Small intestine (tissue), 7 donors: ENCODE data around the gene MLX. TPM values are rescaled to one million over a fixed set of nuclear protein-coding genes. Genes with fewer than 3 reads are reported as not detected.

Source experiments
- DNase-seq, 2 donors: peaks; one replicate each; pipeline versions ENCODE4 v3.0.0 to v3.0.0-alpha.2; 2013
- FAIRE-seq: peaks from 2 replicates; lab custom pipeline; 2012; peaks lifted over from hg19 to GRCh38; lab: Jason Lieb, UNC
- H3K27ac ChIP-seq, 3 donors: one replicate each; pipeline ENCODE4 v1.5.1; 2013; ENCODE audit warnings: low read length in 2 of 3, mild to moderate bottlenecking in 2 of 3, control low read depth in 1 of 3, inconsistent platforms in 1 of 3, low read depth in 1 of 3, moderate library complexity in 1 of 3
- H3K27me3 ChIP-seq, 3 donors: one replicate each; pipeline ENCODE4 v1.6.1; 2013; ENCODE audit warnings: low read length in 3 of 3, inconsistent platforms in 1 of 3; ENCODE audit not compliant: control insufficient read depth in 3 of 3, insufficient read depth in 3 of 3
- H3K36me3 ChIP-seq, 3 donors: one replicate each; pipeline ENCODE4 v1.6.1; 2013; ENCODE audit warnings: low read length in 3 of 3, inconsistent platforms in 1 of 3, low read depth in 1 of 3, mild to moderate bottlenecking in 1 of 3, moderate library complexity in 1 of 3; ENCODE audit not compliant: control insufficient read depth in 3 of 3, insufficient read depth in 2 of 3
- H3K4me1 ChIP-seq, 3 donors: one replicate each; pipeline ENCODE4 v1.6.1; 2013; ENCODE audit warnings: low read length in 2 of 3, inconsistent platforms in 1 of 3, low read depth in 1 of 3, mild to moderate bottlenecking in 1 of 3, moderate library complexity in 1 of 3; ENCODE audit not compliant: control insufficient read depth in 3 of 3, insufficient read depth in 2 of 3
- H3K4me3 ChIP-seq, 3 donors: one replicate each; pipeline ENCODE4 v1.5.1; 2013; ENCODE audit warnings: low read length in 3 of 3, control low read depth in 1 of 3, inconsistent platforms in 1 of 3, low read depth in 1 of 3, mild to moderate bottlenecking in 1 of 3, moderate library complexity in 1 of 3
- H3K9me3 ChIP-seq, 2 donors: one replicate each; pipeline ENCODE4 v1.6.1; 2013; ENCODE audit warnings: low read depth in 1 of 2, low read length in 1 of 2; ENCODE audit not compliant: control insufficient read depth in 2 of 2, insufficient read depth in 1 of 2
- WGBS, 3 donors: extraction: QIAGEN DNeasy Blood & Tissue Kit; methylation state at CpG; one replicate each; pipeline ENCODE4 v1.1.7; 2013; 5-methylcytosine and 5-hydroxymethylcytosine counted together
- polyA plus RNA-seq, 4 donors: library from polyadenylated mRNA; stranded (reverse) in 3 of 4; unstranded in 1 of 4; fragments of 200-250 nt in 3 of 4; fragments of 120-200 nt in 1 of 4; gene quantifications; one replicate each; pipeline versions ENCODE4 v1.2.1 to v1.2.3, GENCODE V29; 2013
- donor health status: healthy with polysubstance abuse.
- donor health status: control.
- donor health status: control.
- donor health status: Bipolar disorder and iron deficiency.
- donor health status: healthy.

MLX gene
- polyA plus RNA-seq, 4 donors = 46.5 to 144 (median 89.4) TPM

DNA sequence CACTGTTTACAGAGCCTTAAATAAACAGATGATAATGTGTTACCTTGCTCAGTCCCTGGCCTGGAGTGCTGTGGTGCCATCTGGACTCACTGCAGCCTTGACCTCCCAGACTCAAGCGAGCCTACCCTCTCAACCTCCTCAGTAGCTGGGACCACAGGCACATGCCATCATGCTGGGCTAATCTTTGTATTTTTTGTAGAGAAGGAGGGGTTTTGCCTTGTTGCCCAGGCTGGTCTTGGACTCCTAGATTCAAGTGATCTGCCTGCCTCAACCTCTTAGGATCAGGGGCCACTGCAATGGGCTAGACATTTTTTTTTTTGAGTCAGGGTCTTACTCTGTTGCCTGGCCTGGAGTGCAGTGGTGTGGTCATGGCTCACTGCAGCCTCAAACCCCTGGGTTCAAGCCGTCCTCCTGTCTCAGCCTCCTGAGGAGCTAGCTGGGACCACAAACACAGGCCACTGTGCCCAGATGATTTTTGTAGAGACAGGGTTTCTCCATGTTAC is 35.9 kb upstream of the MLX start:
- H3K4me3 ChIP-seq = no peak overlapping the region
- FAIRE-seq (no peak), DNase-seq (no peak)
- peaks cover 0 to 3% (median 0%) of the 10 kb centered on the region in 3 donors for H3K36me3 ChIP-seq
- H3K4me1 ChIP-seq = peaks cover 3 to 33% (median 9%) of the 10 kb centered on the region in 3 donors
- peak overlapping the region; percentile 88 to 94 (median 92) for H3K27ac ChIP-seq
- H3K27me3 ChIP-seq = no peaks in the 10 kb centered on the region
- H3K9me3 ChIP-seq = peaks cover 0 to 4% of the 10 kb centered on the region in 2 donors
- 61 to 77% (median 67%) methylated on average over 2 of the region's 2 CpGs for WGBS, 3 donors

DNA sequence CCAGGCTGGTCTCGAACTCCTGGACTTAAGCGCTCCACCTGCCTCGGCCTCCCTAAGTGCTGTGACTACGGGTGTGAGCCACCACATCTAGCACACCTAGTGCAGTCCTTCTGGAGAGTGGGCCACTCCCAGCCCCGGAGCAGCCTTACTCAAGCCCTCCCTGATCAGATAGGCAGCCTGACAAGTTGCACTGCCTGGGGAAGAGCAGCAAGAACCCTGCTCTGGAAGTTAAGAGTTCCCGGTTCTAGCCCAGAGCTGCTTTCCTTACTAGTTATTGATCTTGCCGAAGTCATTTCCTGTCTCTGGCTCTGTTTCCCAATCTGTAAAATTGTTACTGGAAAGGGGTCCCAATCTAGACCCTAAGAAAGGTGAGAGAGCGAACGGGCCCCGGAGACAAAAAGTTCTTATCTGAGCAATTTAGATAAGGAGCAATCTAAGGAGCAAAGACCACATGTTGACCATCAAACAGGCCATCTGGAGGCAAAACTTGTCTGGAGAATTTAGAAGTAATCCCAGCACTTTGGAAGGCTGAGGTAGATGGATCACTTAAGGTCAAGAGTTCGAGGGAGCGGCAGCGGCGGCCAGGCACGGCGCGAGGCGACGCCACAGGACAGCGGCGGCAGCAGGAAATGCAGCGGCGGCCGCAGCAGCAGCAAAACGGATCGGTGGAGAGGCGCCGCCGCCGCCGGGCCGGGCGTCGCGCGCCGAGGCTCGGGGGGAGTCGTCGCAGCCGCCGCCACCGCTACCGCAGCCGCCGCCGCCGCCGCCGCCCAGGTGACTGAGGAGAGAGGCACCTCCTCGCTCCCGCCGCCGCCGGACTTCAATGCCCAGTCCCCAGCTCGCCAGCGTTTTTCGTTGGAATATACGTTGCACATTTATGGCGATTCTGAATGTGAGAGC is 35.2 kb upstream of the MLX start:
- H3K4me1 ChIP-seq = peaks cover 3 to 35% (median 9%) of the 10 kb centered on the region in 3 donors
- peak overlapping the region; percentile 20 to 56 (median 52) for H3K4me3 ChIP-seq
- 6 to 10% (median 10%) methylated on average over 49 to 60 of the region's 60 CpGs for WGBS, 3 donors
- H3K9me3 ChIP-seq = peaks cover 0 to 4% of the 10 kb centered on the region in 2 donors
- no peaks in the 10 kb centered on the region for H3K27me3 ChIP-seq
- DNase-seq = peak; percentile 81 to 89
- no peak for FAIRE-seq
- H3K27ac ChIP-seq = peak overlapping the region; percentile 88 to 94 (median 92)
- H3K36me3 ChIP-seq = peaks cover 0 to 3% (median 0%) of the 10 kb centered on the region in 3 donors

GRCh38 chr17:42535155-42536047 is 31.5 kb upstream of the MLX start:
- DNase-seq (no peak), FAIRE-seq (no peak)
- no peaks in the 10 kb centered on the region for H3K27me3 ChIP-seq
- no peaks in the 10 kb centered on the region for H3K9me3 ChIP-seq
- H3K4me3 ChIP-seq = peak overlapping the region; percentile 69 to 80 (median 79)
- H3K4me1 ChIP-seq = peaks cover 5 to 34% (median 9%) of the 10 kb centered on the region in 3 donors
- H3K27ac ChIP-seq = peak overlapping the region in 2 of 3 donors; percentile 69 to 88
- H3K36me3 ChIP-seq = peaks cover 0 to 30% (median 0%) of the 10 kb centered on the region in 3 donors
- WGBS, 3 donors = 43 to 46% (median 45%) methylated on average over 26 of the region's 26 CpGs

DNA sequence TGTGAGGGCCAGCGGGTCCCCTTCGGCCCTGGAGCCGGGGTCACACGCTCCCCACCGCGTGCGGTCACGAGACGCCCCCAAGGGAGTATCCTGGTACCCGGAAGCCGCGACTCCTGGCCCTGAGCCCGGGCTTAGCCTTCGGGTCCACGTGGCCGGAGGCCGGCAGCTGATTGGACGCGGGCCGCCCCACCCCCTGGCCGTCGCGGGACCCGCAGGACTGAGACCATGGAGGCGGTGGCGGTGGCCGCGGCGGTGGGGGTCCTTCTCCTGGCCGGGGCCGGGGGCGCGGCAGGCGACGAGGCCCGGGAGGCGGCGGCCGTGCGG is 30.9 kb upstream of the MLX start, which contains the start of gene NAGLU:
Gene NAGLU (plus strand): TSS at position 194 of the 324 bp plus-strand sequence. CDS start 32 bp downstream, at position 226.
- WGBS, 3 donors = 0 to 1% (median 0%) methylated on average over 27 to 40 of the region's 40 CpGs

GRCh38 chr17:42536372-42537155 is 30.3 kb upstream of the MLX start:
- peaks cover 0 to 39% (median 0%) of the 10 kb centered on the region in 3 donors for H3K36me3 ChIP-seq
- H3K27ac ChIP-seq = peak overlapping the region; percentile 64 to 88 (median 76)
- WGBS, 3 donors = 1% methylated on average over 40 to 65 of the region's 65 CpGs
- H3K9me3 ChIP-seq = no peaks in the 10 kb centered on the region
- H3K4me3 ChIP-seq = peak overlapping the region; percentile 69 to 80 (median 79)
- H3K4me1 ChIP-seq = peaks cover 3 to 31% (median 9%) of the 10 kb centered on the region in 3 donors
- no peaks in the 10 kb centered on the region for H3K27me3 ChIP-seq
- no peak for FAIRE-seq
- peak; percentile 66 to 89 for DNase-seq

More for the DNA sequence above, 30.9 kb upstream of the MLX start, which contains the start of gene NAGLU:
- Histone ChIP-seq H3K9me3 (no peaks in the 10 kb centered on the region), H3K27me3 (no peaks in the 10 kb centered on the region), H3K4me1 (peaks cover 7 to 33% (median 8%) of the 10 kb centered on the region in 3 donors), H3K4me3 (peak within 1 kb of the TSS; percentile 69 to 80 (median 79)), H3K27ac (peak within 1 kb of the TSS; percentile 64 to 88 (median 76)), H3K36me3 (peaks cover 0 to 34% (median 0%) of the 10 kb centered on the region in 3 donors)
- peak; percentile 90 to 96 for DNase-seq
- no peak for FAIRE-seq

DNA sequence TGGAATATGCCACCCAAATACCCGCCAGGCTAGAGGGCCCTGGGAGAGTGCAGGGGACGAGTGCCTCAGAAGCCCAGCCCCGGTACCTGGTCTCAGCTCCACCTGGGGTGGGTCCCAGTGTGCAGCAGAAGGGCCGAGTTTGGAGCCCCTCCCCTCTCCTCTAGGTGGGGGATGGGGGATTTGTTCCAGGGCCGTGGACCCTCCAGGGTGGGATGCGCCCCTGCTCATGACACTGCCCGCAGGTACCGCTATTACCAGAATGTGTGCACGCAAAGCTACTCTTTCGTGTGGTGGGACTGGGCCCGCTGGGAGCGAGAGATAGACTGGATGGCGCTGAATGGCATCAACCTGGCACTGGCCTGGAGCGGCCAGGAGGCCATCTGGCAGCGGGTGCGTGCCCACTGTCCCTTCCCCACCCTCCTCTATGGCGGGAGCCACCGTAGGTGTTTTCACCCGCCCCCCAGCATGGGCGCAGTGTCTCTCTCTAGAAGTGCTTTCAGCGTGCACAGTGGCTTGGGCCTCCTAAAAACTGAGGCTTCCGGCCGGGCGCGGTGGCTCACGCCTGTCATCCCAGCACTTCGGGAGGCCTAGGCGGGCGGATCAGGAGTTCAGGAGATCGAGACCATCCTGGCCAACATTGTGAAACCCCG is 29.6 kb upstream of the MLX start:
- Histone ChIP-seq H3K4me1 (peaks cover 3 to 28% (median 11%) of the 10 kb centered on the region in 3 donors), H3K27ac (peak overlapping the region in 2 of 3 donors; percentile 76 to 88), H3K36me3 (peaks cover 0 to 47% (median 0%) of the 10 kb centered on the region in 3 donors), H3K27me3 (no peaks in the 10 kb centered on the region), H3K9me3 (no peaks in the 10 kb centered on the region), H3K4me3 (peak overlapping the region; percentile 69 to 80 (median 79))
- no peak for DNase-seq
- 85 to 87% (median 86%) methylated on average over 29 to 31 of the region's 31 CpGs for WGBS, 3 donors
- FAIRE-seq = no peak

GRCh38 chr17:42537826-42538451 is 29.0 kb upstream of the MLX start:
- Histone ChIP-seq H3K27me3 (no peaks in the 10 kb centered on the region), H3K9me3 (no peaks in the 10 kb centered on the region), H3K27ac (no peak overlapping the region), H3K4me1 (peaks cover 3 to 28% (median 11%) of the 10 kb centered on the region in 3 donors), H3K4me3 (no peak overlapping the region), H3K36me3 (peaks cover 0 to 53% (median 0%) of the 10 kb centered on the region in 3 donors)
- DNase-seq (no peak), FAIRE-seq (no peak)
- 92 to 94% (median 93%) methylated on average over 5 of the region's 5 CpGs for WGBS, 3 donors
